NCI-H2107 treated with DMSO at 0.1 percent for 48 hours (cell line): Measurements from ENCODE around the gene ICE1.
"Not testable (repeated sequence)": the region's sequence is repeated elsewhere in the genome, so short reads cannot be mapped to it uniquely, and the experiment has no call there.

Experiments used
- DNase-seq: peaks from one replicate; lab custom pipeline; 2025; ENCODE audit not compliant: unreplicated experiment; lab: John Stamatoyannopoulos, UW

The ICE1 gene

GRCh38 chr5:5487585-5488360, 65.3 kb downstream of the ICE1 start:
- no peak for DNase-seq

GRCh38 chr5:5490774-5491347, 68.4 kb downstream of the ICE1 start:
- peak; percentile 81 for DNase-seq

GRCh38 chr5:5492087-5492933, 69.8 kb downstream of the ICE1 start:
- peak; percentile 88 for DNase-seq

GRCh38 chr5:5492934-5493271, 70.4 kb downstream of the ICE1 start:
- not testable (repeated sequence) for DNase-seq

- DNase-seq: no peak
These were observed 72.3 kb downstream of the ICE1 start for GRCh38 chr5:5494489-5495402.

GRCh38 chr5:5497152-5497788, 74.8 kb downstream of the ICE1 start:
- DNase-seq: peak; percentile 67

GRCh38 chr5:5499442-5499841, 77.0 kb downstream of the ICE1 start:
- DNase-seq: no peak

GRCh38 chr5:5504325-5504724, 81.8 kb downstream of the ICE1 start:
- DNase-seq: no peak

- no peak for DNase-seq
These were observed 83.3 kb downstream of the ICE1 start for GRCh38 chr5:5505815-5506214.

GRCh38 chr5:5508391-5508790, 85.9 kb downstream of the ICE1 start:
- no peak for DNase-seq

- no peak for DNase-seq
These were observed 89.5 kb downstream of the ICE1 start for GRCh38 chr5:5511904-5512416.

GRCh38 chr5:5512543-5512942, 90.1 kb downstream of the ICE1 start:
- no peak for DNase-seq

- DNase-seq: not testable (repeated sequence)
These were observed 98.1 kb downstream of the ICE1 start for GRCh38 chr5:5520622-5521021.

- DNase-seq: no peak
These were observed 98.6 kb downstream of the ICE1 start for GRCh38 chr5:5521029-5521428.

GRCh38 chr5:5521478-5521877, 99.0 kb downstream of the ICE1 start:
- DNase-seq: no peak

GRCh38 chr5:5522336-5522735, 99.9 kb downstream of the ICE1 start:
- DNase-seq: no peak

GRCh38 chr5:5523066-5523505, 100.6 kb downstream of the ICE1 start:
- DNase-seq: no peak

GRCh38 chr5:5524327-5524726, 101.8 kb downstream of the ICE1 start:
- DNase-seq: no peak

GRCh38 chr5:5531371-5531770, 108.9 kb downstream of the ICE1 start:
- no peak for DNase-seq
